Gastroesophageal sphincter (tissue), 4 donors: ENCODE measurements around the gene SBNO1. TPM values are rescaled to one million over a fixed set of nuclear protein-coding genes. Genes with fewer than 3 reads are reported as not detected.

Experiments
- ATAC-seq: fragments of 150-250 bp; one replicate; pipeline ENCODE4 v1.9.1; 2016; ENCODE audit warnings: mild to moderate bottlenecking, moderate library complexity
- H3K27ac ChIP-seq, 4 donors: fragments of 200-600 bp; sonication (generic) in 3 of 4; 1 replicate in 3 of 4; 2 replicates in 1 of 4; pipeline ENCODE4 v1.5.1; 2016 to 2019
- H3K27me3 ChIP-seq: fragments of 200-600 bp; sonication (generic); one replicate; pipeline ENCODE4 v1.5.1; 2019
- H3K36me3 ChIP-seq, 2 donors: fragments of 200-600 bp; sonication (generic); one replicate each; pipeline ENCODE4 v1.5.1; 2019; ENCODE audit warnings: control low read depth in 1 of 2
- H3K4me1 ChIP-seq, 3 donors: fragments of 200-600 bp; sonication (generic); 1 replicate in 2 of 3; 2 replicates in 1 of 3; pipeline ENCODE4 v1.5.1; 2016 to 2019; ENCODE audit warnings: control low read depth in 2 of 3
- H3K4me3 ChIP-seq, 2 donors: fragments of 200-600 bp; sonication (generic); one replicate each; pipeline ENCODE4 v1.5.1; 2019; ENCODE audit warnings: mild to moderate bottlenecking in 1 of 2, moderate library complexity in 1 of 2
- H3K9me3 ChIP-seq, 3 donors: fragments of 200-600 bp; sonication (generic); one replicate each; pipeline ENCODE4 v1.5.1; 2017 to 2019; ENCODE audit warnings: control low read depth in 2 of 3
- EP300 ChIP-seq: sonication (generic); formaldehyde crosslinking; IDR thresholded peaks from one replicate; pipeline ENCODE4 v1.6.1; 2017; ENCODE audit warnings: antibody characterized with exemption, mild to moderate bottlenecking
- POLR2A ChIP-seq, 2 donors: fragments of 450-650 bp; IDR thresholded peaks; one replicate each; pipeline ENCODE4 v1.6.1; 2017; ENCODE audit warnings: antibody characterized with exemption in 2 of 2, mild to moderate bottlenecking in 2 of 2, moderate library complexity in 1 of 2
- POLR2AphosphoS5 ChIP-seq: sonication (generic); formaldehyde crosslinking; IDR thresholded peaks from one replicate; pipeline ENCODE4 v1.6.1; 2017; ENCODE audit warnings: antibody characterized with exemption
- WGBS, 2 donors: methylation state at CpG; one replicate each; pipeline ENCODE4 v1.1.5; 2018; ENCODE audit warnings: low coverage in 1 of 2; 5-methylcytosine and 5-hydroxymethylcytosine counted together
- total RNA-seq, 4 donors: library from RNA; depleted of rRNA; stranded (reverse); fragments of >200 nt; gene quantifications; one replicate each; pipeline ENCODE4 v1.1.0, GENCODE V29; 2016
- TF ChIP-seq, protein P1 (sequence below), 4 experiments: fragments of 200-600 bp in 2 of 4; fragments of 450-650 bp in 2 of 4; sonication (generic) in 1 of 4; IDR thresholded peaks; one replicate each; pipeline ENCODE4 v1.5.1; 2017 to 2019; ENCODE audit warnings: antibody characterized with exemption in 4 of 4, mild to moderate bottlenecking in 2 of 4, moderate library complexity in 2 of 4

The SBNO1 gene
- total RNA-seq, 4 donors from 2014 or later, result 25.3 to 35.7 (median 33.2) TPM

DNA sequence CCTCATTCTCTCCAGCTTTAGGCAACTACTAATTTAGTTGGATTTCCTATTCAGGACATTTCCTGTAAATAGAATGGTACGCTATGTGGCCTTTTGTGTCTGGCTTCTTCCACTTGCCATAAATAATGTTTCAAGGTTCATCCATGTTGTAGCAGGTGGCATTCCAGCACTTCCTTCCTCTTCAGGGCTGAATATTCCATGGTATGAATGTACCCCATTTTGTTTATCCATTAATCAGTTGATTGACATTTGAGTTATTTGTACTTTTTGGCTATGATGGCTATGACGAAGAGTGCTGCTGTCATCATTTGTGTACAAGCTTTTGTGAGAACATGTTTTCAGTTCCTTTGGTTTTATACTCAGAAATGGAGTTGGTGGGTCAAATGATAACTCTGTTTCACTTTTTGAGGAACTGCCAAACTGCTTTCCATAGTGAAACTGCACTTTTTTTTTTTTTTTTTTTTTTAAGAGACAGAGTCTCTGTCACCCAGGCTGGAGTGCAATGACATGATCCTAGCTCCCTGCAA is 86.5 kb downstream of the SBNO1 start:
- 72 to 76% methylated on average over 2 of the region's 2 CpGs for WGBS, 2 donors
- no peak overlapping the region for H3K4me3 ChIP-seq
- no peaks in the 10 kb centered on the region for H3K36me3 ChIP-seq
- H3K27me3 ChIP-seq, result no peaks in the 10 kb centered on the region
- TF ChIP-seq, protein P1, sequence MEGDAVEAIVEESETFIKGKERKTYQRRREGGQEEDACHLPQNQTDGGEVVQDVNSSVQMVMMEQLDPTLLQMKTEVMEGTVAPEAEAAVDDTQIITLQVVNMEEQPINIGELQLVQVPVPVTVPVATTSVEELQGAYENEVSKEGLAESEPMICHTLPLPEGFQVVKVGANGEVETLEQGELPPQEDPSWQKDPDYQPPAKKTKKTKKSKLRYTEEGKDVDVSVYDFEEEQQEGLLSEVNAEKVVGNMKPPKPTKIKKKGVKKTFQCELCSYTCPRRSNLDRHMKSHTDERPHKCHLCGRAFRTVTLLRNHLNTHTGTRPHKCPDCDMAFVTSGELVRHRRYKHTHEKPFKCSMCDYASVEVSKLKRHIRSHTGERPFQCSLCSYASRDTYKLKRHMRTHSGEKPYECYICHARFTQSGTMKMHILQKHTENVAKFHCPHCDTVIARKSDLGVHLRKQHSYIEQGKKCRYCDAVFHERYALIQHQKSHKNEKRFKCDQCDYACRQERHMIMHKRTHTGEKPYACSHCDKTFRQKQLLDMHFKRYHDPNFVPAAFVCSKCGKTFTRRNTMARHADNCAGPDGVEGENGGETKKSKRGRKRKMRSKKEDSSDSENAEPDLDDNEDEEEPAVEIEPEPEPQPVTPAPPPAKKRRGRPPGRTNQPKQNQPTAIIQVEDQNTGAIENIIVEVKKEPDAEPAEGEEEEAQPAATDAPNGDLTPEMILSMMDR (IDR thresholded peaks at IDR 0.05), result no peak
- TF ChIP-seq EP300 (no peak), POLR2A (IDR thresholded peaks at IDR 0.05) (no peak), POLR2AphosphoS5 (no peak)
- peak; percentile 41 for ATAC-seq
- H3K27ac ChIP-seq, result no peak overlapping the region
- no peaks in the 10 kb centered on the region for H3K9me3 ChIP-seq
- H3K4me1 ChIP-seq, result no peaks in the 10 kb centered on the region

DNA sequence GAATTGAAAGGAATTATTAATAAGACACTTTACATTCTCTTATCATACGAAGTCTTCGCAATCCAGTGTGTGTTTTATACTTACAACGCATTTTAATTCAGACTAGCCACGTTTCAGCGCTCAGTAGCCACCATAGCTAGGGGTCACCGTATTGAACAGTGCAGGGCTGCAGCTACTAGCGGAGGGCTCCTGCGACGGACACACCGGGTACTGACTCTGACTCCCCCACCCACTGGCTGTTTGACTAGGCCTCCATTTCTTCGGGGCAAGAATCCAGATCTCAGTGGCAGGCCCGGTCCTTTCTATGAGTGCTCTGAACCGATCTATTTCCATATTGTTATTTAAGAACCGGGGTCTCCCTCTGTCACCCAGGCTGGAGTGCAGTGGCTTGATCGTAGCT is 91.5 kb downstream of the SBNO1 start:
- H3K27me3 ChIP-seq, result no peaks in the 10 kb centered on the region
- peaks cover 0 to 35% (median 24%) of the 10 kb centered on the region in 3 donors for H3K4me1 ChIP-seq
- no peaks in the 10 kb centered on the region for H3K36me3 ChIP-seq
- H3K9me3 ChIP-seq, result no peaks in the 10 kb centered on the region
- no peak overlapping the region for H3K4me3 ChIP-seq
- WGBS, 2 donors, result 81 to 90% methylated on average over 6 to 14 of the region's 15 CpGs
- no peak for TF ChIP-seq POLR2AphosphoS5
- ATAC-seq, result no peak
- no peak overlapping the region for H3K27ac ChIP-seq

DNA sequence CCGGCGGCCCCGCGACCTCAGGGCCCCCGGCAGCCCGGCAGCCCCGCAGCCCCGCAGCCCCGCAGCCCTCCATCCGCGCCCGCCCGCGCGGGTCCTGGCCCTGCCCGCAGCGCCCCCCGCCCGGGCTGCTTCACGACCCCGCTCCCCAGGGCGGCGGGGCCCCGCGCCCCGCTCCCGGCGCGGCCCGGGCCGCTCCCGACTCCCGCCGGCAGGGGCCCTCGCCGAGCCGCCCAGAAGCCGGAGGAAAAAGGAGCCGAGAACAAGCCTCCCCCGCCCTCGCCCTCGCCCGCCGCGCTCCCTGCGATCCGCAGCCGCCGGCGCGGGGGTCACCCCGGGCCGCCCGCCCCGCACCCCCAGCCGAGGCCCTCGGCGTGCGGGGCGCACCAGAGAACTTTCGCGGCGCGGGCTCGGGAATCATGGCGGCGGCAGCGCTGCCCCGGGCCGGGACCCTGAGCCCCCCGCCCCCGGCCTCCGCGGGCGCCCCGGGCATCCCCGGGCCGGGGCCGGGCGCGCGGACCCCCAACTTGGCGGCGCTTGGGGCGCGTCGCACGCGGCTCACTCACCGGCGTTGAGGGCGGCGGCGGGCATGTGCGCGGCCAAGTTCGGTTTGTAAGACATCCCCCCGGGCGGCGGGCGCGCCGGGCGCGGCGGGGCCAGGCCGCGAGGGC is 93.5 kb downstream of the SBNO1 start:
- Histone ChIP-seq H3K27ac (peak overlapping the region in 3 of 4 donors; percentile 81 to 98 (median 84)), H3K4me1 (peaks cover 0 to 42% (median 27%) of the 10 kb centered on the region in 3 donors), H3K36me3 (peaks cover 0 to 11% of the 10 kb centered on the region in 2 donors), H3K9me3 (no peaks in the 10 kb centered on the region), H3K4me3 (peak overlapping the region; percentile 57 to 80), H3K27me3 (no peaks in the 10 kb centered on the region)
- peak; percentile 78 for ATAC-seq
- no CpG with 5 or more reads among the region's 108 CpGs for WGBS, 2 donors
- TF ChIP-seq, protein P1 (IDR thresholded peaks at IDR 0.05), result peak in 3 of 4 experiments; percentile 58 to 84 (median 79)
- no peak for TF ChIP-seq POLR2A (IDR thresholded peaks at IDR 0.05)

DNA sequence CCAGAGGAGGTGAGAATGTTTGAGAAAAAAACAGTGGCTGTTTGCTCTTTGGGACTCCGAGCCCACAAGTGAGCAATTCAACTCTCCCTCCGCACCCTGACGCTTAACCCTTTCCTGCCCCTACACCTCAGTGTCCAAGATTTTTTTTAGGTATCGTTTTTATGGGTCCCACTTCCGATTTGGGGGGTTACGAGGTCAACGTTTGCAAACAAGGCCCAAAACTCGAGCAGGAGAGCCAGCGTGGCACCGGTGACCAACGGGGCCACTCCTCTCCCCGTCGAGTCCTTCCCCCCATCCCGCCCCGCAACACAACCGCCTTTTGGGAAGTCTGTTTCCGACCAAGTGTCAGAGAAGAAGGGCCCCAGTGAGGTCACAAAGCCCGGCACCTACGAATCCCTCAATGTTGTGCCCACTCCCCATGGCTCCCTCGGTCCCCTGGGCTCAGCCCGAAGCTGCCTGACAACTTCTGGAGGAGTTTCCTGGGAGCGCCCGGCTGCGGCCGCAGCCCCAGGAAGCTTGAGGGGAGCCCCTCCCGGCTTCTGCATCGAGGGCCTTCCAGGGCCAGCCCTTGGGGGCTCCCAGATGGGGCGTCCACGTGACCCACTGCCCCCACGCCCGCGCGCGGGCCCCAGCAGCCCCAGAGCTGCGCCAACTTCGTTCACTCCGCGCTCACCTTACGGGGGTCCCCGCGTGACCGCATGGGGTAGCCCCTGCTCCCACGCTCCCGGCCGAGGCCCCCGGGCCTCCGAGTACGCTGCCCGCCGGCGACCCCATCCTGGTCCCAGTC is 94.2 kb downstream of the SBNO1 start:
- no peak for ATAC-seq
- peak overlapping the region; percentile 51 to 98 (median 82) for H3K27ac ChIP-seq
- H3K36me3 ChIP-seq, result peaks cover 0 to 19% of the 10 kb centered on the region in 2 donors
- no peaks in the 10 kb centered on the region for H3K9me3 ChIP-seq
- TF ChIP-seq EP300 (no peak), POLR2AphosphoS5 (no peak), POLR2A (IDR thresholded peaks at IDR 0.05) (no peak)
- TF ChIP-seq, protein P1 (IDR thresholded peaks at IDR 0.05), result no peak
- 0% methylated on average over 4 to 10 of the region's 51 CpGs for WGBS, 2 donors
- no peaks in the 10 kb centered on the region for H3K27me3 ChIP-seq
- H3K4me3 ChIP-seq, result peak overlapping the region; percentile 57 to 80
- H3K4me1 ChIP-seq, result peaks cover 0 to 42% (median 27%) of the 10 kb centered on the region in 3 donors

DNA sequence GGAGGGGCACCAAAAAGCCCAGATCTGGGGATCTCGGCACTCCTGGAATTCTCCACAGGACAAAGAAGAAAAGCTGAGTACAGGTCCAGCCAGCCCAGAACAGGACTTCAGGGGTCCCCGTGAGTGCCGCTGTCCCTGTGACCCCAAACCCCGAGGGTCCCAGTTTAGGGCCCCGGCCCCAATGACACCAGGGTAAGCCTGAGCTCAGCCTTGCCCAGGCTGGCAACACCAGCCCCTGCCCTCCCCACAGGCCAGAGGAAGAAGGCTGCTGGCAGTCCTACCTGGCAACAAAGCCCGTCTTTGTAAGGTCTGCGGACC is 94.8 kb downstream of the SBNO1 start:
- peak overlapping the region; percentile 51 to 98 (median 82) for H3K27ac ChIP-seq
- no peak for ATAC-seq
- H3K9me3 ChIP-seq, result no peaks in the 10 kb centered on the region
- WGBS, 2 donors, result 0% methylated on average over 1 of the region's 7 CpGs
- H3K27me3 ChIP-seq, result no peaks in the 10 kb centered on the region
- peaks cover 0 to 24% of the 10 kb centered on the region in 2 donors for H3K36me3 ChIP-seq
- peak overlapping the region; percentile 57 to 80 for H3K4me3 ChIP-seq
- no peak for TF ChIP-seq POLR2AphosphoS5
- TF ChIP-seq POLR2A (IDR thresholded peaks at IDR 0.05), result no peak
- TF ChIP-seq EP300, result no peak
- TF ChIP-seq, protein P1 (IDR thresholded peaks at IDR 0.05), result no peak
- H3K4me1 ChIP-seq, result peaks cover 0 to 42% (median 27%) of the 10 kb centered on the region in 3 donors
